Activated CD8-positive, alpha-beta memory T cell treated with anti-CD3 and anti-CD28 coated beads, Interleukin-2, amount 50 U/mL, for 1 hour (primary cell): ENCODE data around the gene MIR17HG.

Experiments used
- DNase-seq: peaks from one replicate; pipeline ENCODE4 v3.0.0-alpha.2; 2020; ENCODE audit errors: extremely low read depth

Gene MIR17HG

GRCh38 chr13:91368676-91369440 is 21.4 kb downstream of the MIR17HG start:
- no peak for DNase-seq

DNA sequence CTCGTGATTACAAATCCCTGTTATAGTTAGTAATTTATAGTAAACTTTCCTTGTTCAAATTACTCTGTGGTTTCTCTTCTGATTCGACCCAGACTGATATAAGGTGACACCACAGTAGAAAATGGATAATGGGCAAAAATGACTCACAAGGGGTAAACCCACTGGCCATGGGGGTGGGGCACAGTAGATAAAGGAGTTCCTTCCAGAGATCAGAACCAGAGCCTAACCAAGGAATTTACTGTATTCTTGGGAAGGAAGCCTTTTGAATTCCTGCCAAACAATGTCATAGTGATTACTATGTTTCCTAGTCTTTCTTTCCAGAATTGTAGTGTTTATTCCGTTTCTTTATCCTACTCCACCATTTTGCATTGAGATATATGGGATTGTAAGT is 21.9 kb downstream of the MIR17HG start:
- DNase-seq: no peak

GRCh38 chr13:91370501-91370900 is 23.0 kb downstream of the MIR17HG start:
- no peak for DNase-seq

- no peak for DNase-seq
These were observed 25.4 kb downstream of the MIR17HG start for GRCh38 chr13:91372911-91373310.

DNA sequence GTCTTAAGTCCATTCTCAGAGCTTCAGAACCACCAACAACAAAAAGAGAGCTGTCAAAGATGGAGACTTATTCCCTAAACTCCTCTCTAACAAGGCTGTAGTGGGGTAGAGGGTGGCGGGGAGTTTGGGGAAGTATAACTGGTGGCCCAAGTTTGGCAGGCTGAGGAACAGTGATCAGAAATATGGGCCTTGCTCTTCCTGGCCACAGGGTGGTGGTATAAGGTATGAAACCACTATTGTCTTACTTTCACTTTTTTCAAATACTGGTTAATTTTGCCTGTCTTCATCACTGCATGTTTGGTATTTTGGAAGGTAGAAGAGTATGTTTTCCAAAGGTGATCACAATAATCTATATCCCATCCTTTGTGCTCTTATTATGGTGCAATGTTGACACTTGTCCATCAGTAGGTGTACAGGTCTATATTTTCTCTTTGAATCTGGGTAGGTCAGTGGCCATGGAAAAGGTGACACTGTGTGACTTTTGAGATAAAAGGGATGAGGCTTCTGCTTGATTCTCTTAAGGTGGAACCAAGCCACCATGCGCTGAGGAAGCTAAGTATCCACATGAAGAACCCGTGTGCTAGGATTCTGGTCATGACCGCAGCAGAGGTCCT is 27.7 kb downstream of the MIR17HG start:
- DNase-seq: no peak

GRCh38 chr13:91381371-91381770 is 33.9 kb downstream of the MIR17HG start:
- no peak for DNase-seq

GRCh38 chr13:91383836-91384235 is 36.3 kb downstream of the MIR17HG start:
- no peak for DNase-seq

- DNase-seq: no peak
These were observed 37.4 kb downstream of the MIR17HG start for GRCh38 chr13:91384896-91385295.

- DNase-seq: no peak
These were observed 41.7 kb downstream of the MIR17HG start for GRCh38 chr13:91389186-91389585.

DNA sequence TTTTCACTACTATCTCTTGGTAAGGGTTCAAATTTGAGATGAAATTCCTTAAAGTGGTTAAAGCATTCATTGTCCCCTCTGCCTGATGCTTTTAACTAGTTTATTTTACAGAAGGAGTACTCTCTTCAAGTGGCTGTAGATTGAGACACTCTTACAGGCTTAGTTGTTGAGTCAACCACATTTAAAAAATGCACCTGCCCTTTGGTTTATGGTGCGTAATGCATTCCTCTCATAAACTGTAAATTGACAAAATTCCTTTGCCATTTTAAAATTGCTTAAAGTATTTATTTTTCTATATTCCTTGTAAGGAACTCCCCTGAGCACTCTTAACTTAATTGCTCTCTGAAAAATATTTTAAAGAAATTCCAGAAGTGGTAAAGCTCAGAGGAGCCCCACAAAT is 50.1 kb downstream of the MIR17HG start:
- DNase-seq: no peak

DNA sequence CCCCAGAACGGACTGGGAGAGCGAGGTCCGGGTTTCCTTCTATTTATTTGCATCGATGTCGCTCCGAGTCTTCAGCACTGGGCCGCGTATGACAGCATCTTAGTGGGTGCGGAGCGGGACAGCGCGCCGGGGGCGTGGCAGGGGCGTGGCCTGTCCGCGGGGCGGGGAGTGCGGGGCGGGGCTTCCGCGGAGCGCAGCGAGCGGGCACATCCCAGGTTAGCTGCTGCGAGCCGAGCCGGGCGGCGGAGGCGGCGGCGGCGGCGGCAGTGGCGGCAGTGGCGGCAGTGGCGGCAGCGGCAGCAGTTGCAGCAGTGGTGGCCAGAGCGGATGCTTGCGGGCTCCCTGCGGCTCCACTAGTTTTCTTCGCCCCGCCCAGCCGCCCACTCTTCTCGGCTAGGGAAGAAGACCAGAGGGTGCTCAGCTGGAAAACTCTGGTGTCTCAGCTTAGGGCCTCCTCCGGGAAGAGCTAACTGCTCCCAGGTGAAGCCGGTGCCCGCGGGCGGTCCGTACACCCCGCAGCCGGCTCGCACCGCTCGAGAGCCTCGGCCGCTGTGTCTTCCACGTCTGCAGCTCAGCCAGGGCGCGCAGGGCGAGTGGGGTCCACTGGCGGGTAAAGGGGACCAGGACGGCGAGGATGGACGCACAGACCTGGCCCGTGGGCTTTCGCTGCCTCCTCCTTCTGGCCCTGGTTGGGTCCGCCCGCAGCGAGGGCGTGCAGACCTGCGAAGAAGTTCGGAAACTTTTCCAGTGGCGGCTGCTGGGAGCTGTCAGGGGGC is 51.1 kb downstream of the MIR17HG start, which contains the start of gene GPC5:
Gene GPC5, plus strand, starts transcription at position 209 of the 776 bp plus-strand sequence.
- DNase-seq: peak; percentile 35

DNA sequence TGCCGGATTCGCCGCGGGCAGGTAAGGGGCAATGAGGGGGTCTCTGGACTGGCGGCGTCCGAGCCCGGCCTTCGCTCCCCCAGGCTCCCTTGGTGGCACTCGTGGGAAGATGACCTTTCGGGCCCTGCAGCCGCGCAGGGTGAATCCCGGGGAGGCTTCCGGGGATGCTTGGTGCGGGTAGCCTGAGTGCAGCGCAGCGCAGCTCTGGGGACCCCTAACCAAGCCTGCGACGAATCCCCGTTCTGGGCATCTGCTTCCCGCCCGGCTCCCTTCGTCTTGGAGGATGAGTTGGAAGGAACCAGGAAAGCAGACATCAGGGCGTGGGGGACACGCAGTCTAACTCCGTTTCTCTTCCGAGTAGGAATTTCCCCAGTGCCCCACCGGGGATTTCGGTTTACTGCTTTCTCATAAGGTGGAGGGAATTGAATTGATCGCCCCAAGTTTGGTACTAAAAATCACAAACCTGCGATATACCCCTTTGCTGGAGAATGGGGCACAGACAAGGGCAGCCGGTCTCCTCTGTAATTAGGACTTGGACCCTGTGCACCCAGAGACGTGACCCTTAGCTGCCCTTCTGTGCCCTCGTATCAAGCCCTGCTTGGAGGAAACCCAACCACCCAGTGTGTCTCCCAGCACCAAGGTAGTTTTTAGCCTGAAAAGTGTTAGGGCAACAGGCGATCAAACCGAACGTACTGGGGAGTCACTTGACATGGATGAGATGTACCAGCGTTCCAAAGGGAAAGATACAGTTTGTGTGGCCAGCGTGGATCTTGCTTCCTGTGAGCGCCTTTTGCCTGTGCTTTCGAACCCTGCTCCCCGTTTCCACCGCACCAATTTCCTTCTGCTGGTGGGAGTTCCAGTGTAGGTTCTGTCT is 51.9 kb downstream of the MIR17HG start:
- DNase-seq: no peak

DNA sequence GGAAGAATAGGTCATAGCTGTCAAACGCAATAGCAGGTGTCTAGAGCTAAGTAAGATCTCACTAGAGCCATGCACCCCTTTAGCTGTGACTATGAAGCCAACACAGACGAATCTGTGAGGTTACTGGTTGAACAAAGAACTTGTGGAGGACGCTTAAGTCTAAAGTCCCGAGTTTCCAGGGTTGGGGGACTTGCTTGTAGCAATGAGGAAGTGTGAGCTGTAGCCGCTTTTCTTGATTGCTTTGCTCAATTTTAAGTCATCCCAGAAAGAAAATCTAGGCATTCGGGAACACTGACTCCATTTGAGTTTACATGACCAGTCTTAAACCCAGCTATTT is 52.5 kb downstream of the MIR17HG start:
- DNase-seq: no peak

- DNase-seq: no peak
These were observed 53.2 kb downstream of the MIR17HG start for GRCh38 chr13:91400671-91401070.

DNA sequence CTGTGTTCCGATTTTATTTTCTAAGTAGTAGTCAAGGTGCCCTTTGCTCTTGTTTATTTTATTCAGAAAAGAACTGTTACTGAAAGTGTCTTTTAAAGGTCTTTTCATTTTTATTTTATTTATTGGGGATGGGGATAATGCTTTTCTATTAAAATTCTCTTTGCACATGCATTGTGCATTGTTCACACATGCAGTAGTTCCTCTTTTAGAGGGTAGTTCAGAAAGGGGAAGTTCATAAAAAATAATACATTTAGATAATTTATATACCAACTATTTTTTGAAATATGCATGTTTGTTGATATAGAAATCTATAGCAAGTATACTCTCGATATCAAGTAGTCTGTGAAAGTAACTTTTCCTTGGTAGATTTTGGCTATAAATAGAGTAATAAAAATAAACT is 54.4 kb downstream of the MIR17HG start:
- DNase-seq: no peak
